ENCODE data around the gene KIZ. TPM values are rescaled to one million over a fixed set of nuclear protein-coding genes. Genes with fewer than 3 reads are reported as not detected.

Gene KIZ
- total RNA-seq, 1 donor = 40.5 TPM

- no peak overlapping the region for H3K4me3 ChIP-seq (ENCODE audit: insufficient read depth, low read length)
- no peak for DNase-seq (ENCODE audit: insufficient read length, low spot score, missing footprints)
- H3K36me3 ChIP-seq (ENCODE audit: insufficient read depth, low read length) = peaks cover 17% of the 10 kb centered on the region
- H3K27me3 ChIP-seq (ENCODE audit: insufficient read depth, low read length) = no peaks in the 10 kb centered on the region
- TF ChIP-seq, protein P1, sequence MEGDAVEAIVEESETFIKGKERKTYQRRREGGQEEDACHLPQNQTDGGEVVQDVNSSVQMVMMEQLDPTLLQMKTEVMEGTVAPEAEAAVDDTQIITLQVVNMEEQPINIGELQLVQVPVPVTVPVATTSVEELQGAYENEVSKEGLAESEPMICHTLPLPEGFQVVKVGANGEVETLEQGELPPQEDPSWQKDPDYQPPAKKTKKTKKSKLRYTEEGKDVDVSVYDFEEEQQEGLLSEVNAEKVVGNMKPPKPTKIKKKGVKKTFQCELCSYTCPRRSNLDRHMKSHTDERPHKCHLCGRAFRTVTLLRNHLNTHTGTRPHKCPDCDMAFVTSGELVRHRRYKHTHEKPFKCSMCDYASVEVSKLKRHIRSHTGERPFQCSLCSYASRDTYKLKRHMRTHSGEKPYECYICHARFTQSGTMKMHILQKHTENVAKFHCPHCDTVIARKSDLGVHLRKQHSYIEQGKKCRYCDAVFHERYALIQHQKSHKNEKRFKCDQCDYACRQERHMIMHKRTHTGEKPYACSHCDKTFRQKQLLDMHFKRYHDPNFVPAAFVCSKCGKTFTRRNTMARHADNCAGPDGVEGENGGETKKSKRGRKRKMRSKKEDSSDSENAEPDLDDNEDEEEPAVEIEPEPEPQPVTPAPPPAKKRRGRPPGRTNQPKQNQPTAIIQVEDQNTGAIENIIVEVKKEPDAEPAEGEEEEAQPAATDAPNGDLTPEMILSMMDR (IDR thresholded peaks at IDR 0.05; ENCODE audit: extremely low read depth, low read depth, low read length) = no peak
- no peaks in the 10 kb centered on the region for H3K79me2 ChIP-seq (ENCODE audit: insufficient read depth, low read length)
- peaks cover 4% of the 10 kb centered on the region for H4K20me1 ChIP-seq (ENCODE audit: insufficient read depth, low read length)
- no peak overlapping the region for H3K27ac ChIP-seq (ENCODE audit: low read depth, low read length)
- H3K4me2 ChIP-seq (ENCODE audit: insufficient read depth, low read length) = no peak overlapping the region
- no peaks in the 10 kb centered on the region for H3K4me1 ChIP-seq (ENCODE audit: insufficient read depth, low read length)
- H3K9me3 ChIP-seq (ENCODE audit: low read depth, low read length) = no peaks in the 10 kb centered on the region
- H2AFZ ChIP-seq (ENCODE audit: low read length) = no peak overlapping the region
These were observed 11.2 kb downstream of the KIZ start for GRCh38 chr20:21137078-21137477.

GRCh38 chr20:21139881-21140566 lies 14.1 kb downstream of the KIZ start:
- Histone ChIP-seq H3K4me1 (ENCODE audit: insufficient read depth, low read length) (no peaks in the 10 kb centered on the region), H3K36me3 (ENCODE audit: insufficient read depth, low read length) (peaks cover 8% of the 10 kb centered on the region), H4K20me1 (ENCODE audit: insufficient read depth, low read length) (peaks cover 4% of the 10 kb centered on the region), H2AFZ (ENCODE audit: low read length) (no peak overlapping the region), H3K79me2 (ENCODE audit: insufficient read depth, low read length) (no peaks in the 10 kb centered on the region), H3K27me3 (ENCODE audit: insufficient read depth, low read length) (no peaks in the 10 kb centered on the region), H3K9me3 (ENCODE audit: low read depth, low read length) (no peaks in the 10 kb centered on the region), H3K4me3 (ENCODE audit: insufficient read depth, low read length) (no peak overlapping the region), H3K4me2 (ENCODE audit: insufficient read depth, low read length) (no peak overlapping the region), H3K27ac (ENCODE audit: low read depth, low read length) (no peak overlapping the region)
- DNase-seq (ENCODE audit: insufficient read length, low spot score, missing footprints) = no peak
- TF ChIP-seq, protein P1 (IDR thresholded peaks at IDR 0.05; ENCODE audit: extremely low read depth, low read depth, low read length) = no peak

- no peaks in the 10 kb centered on the region for H3K27me3 ChIP-seq (ENCODE audit: insufficient read depth, low read length)
- no peaks in the 10 kb centered on the region for H3K79me2 ChIP-seq (ENCODE audit: insufficient read depth, low read length)
- no peaks in the 10 kb centered on the region for H3K4me1 ChIP-seq (ENCODE audit: insufficient read depth, low read length)
- no peaks in the 10 kb centered on the region for H3K9me3 ChIP-seq (ENCODE audit: low read depth, low read length)
- no peak overlapping the region for H3K4me3 ChIP-seq (ENCODE audit: insufficient read depth, low read length)
- H3K4me2 ChIP-seq (ENCODE audit: insufficient read depth, low read length) = no peak overlapping the region
- peaks cover 4% of the 10 kb centered on the region for H4K20me1 ChIP-seq (ENCODE audit: insufficient read depth, low read length)
- peaks cover 5% of the 10 kb centered on the region for H3K36me3 ChIP-seq (ENCODE audit: insufficient read depth, low read length)
- no peak overlapping the region for H2AFZ ChIP-seq (ENCODE audit: low read length)
- TF ChIP-seq, protein P1 (IDR thresholded peaks at IDR 0.05; ENCODE audit: extremely low read depth, low read depth, low read length) = no peak
- no peak overlapping the region for H3K27ac ChIP-seq (ENCODE audit: low read depth, low read length)
- no peak for DNase-seq (ENCODE audit: insufficient read length, low spot score, missing footprints)
These were observed 15.9 kb downstream of the KIZ start for GRCh38 chr20:21141825-21142224.

GRCh38 chr20:21143194-21143890 lies 17.5 kb downstream of the KIZ start:
- Histone ChIP-seq H3K4me1 (ENCODE audit: insufficient read depth, low read length) (peaks cover 7% of the 10 kb centered on the region), H4K20me1 (ENCODE audit: insufficient read depth, low read length) (peaks cover 4% of the 10 kb centered on the region), H3K4me2 (ENCODE audit: insufficient read depth, low read length) (no peak overlapping the region), H3K27ac (ENCODE audit: low read depth, low read length) (no peak overlapping the region), H3K9me3 (ENCODE audit: low read depth, low read length) (no peaks in the 10 kb centered on the region), H3K36me3 (ENCODE audit: insufficient read depth, low read length) (peaks cover 5% of the 10 kb centered on the region), H3K27me3 (ENCODE audit: insufficient read depth, low read length) (no peaks in the 10 kb centered on the region), H2AFZ (ENCODE audit: low read length) (no peak overlapping the region), H3K4me3 (ENCODE audit: insufficient read depth, low read length) (no peak overlapping the region), H3K79me2 (ENCODE audit: insufficient read depth, low read length) (no peaks in the 10 kb centered on the region)
- TF ChIP-seq, protein P1 (IDR thresholded peaks at IDR 0.05; ENCODE audit: extremely low read depth, low read depth, low read length) = no peak
- DNase-seq (ENCODE audit: insufficient read length, low spot score, missing footprints) = no peak
